Fibroblast of gingiva (primary cell): ENCODE measurements around the gene PKD1L1.
"Not testable (repeated sequence)": the region's sequence is repeated elsewhere in the genome, so short reads cannot be mapped to it uniquely, and the experiment has no call there.

Experiments used
- DNase-seq: peaks from one replicate; pipeline ENCODE4 v3.0.0-alpha.2; 2011; ENCODE audit warnings: low read depth

The PKD1L1 gene

DNA sequence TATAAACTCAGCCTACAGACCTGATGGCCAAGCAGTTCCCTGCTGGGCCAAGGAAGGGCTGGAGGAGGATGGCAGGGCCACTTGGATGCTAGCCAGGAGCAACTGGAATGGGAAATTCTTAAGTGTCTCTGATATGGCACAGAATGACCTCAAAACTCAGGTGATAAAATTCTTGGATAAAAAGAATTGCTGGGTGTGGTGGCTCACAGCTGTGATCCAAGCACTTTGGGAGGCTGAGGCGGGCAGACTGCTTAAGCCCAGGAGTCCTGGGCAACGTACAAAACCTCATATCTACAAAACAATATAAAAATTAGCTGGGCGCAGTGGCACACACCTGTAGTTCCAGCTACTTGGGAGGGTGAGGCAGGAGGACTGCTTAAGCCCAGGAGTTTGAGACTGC is 14.0 kb upstream of the PKD1L1 start:
- DNase-seq: no peak

DNA sequence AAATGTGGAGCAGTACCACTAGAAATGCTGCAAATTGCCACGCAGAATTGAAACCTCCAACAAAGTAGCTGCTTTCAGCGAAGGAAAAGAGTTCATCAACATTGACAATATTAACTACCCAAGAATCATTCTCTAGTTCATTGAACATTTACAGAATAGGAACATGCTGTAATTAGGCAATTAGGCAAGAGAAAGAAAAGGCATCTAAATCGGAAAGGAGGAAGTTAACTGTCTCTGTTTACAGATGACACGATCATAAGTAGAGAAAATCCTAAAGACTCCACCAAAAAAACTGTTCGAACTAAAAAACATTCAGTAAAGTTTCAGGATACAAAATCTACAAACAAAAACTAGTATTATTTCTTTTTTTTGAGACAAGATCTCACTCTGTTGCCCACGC is 8.9 kb upstream of the PKD1L1 start:
- no peak for DNase-seq

DNA sequence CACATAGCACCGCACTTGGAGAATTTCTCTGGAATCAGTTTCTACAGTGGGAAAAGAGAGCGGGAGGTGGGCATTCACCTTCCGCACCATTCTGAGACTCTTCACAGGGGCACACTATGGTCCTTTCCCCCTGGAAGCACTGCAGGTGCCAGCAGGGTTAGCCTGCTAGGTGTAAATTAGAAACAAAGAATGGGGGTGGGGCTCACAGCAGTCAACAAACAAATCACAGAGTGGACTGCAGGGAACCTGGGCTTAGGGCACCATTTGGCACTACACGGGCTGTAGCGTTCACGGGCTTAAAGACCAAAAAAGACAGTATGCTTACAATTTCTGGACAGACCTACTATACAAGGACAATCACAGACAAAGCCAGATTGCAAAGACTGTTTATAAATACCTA is 8.0 kb upstream of the PKD1L1 start:
- DNase-seq: no peak

DNA sequence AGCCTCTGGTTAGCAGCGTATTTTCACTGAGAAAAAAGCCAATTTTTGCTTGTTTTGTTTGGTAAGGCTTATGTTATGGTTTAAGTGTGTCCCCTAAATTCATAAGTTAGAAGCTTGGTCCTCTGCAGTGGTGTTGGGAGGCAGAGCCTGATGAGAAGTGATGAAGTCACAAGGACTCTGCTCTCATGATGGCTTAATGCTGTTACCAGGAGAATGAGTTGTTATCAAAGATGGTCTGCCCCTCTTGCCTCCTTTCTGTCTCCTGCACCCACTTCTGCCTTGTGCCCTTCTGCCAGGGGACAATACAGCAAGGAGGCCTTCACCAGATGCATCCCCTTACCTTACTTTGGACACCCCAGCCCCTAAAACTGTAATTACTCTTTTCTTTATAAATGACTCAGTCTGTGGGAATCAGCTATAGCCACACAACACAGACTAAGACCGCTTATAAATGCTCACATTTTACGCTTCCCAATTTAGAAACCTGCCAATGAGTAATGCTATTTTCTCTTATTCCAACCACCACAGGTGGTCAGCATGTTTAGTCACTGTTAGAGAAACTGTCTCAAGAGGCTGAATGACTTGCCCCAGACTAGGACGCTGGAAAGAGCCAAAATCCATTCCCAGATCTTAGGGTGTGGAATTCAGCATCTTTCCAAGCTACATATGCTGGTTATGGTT is 6.1 kb upstream of the PKD1L1 start:
- DNase-seq: no peak

DNA sequence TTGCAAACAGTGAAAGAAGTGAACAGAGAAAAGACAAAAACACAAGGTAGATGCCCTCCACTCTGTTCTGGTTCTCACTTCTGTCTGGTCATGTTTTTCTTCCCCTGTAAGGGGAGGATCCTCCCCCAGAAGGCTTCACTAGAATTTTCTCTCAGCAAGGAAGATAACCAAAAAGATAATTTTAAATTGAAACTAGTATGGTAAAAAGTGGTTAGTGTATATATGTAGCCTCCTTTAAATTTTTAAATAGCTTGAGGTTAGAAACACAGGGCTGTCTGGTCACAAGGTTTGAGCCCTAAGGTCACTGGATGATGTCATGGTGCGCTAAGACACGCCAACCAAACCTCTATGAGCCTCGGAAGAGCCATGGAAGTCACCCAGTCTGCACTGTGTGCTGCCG is 5.6 kb upstream of the PKD1L1 start:
- DNase-seq: no peak

DNA sequence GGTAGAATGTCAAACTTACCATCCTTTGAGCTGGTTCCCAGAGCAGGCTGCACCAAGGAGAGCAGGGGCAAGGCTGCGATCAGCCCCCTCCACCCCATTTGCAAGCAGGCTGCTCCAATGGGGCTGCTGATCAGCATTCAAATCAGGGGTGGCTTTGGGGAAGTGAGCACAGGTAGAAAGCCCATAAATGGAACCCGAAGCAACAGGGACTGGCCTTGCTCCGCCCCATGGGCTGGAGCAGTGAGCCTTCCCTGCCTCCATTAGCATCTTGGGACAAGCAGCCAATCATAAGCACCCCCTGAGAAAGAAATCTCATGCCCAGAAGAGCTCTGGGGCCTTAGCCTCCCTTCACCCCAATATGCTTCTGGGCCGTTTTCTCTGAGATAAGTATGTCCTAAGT is 4.0 kb upstream of the PKD1L1 start:
- DNase-seq: no peak

DNA sequence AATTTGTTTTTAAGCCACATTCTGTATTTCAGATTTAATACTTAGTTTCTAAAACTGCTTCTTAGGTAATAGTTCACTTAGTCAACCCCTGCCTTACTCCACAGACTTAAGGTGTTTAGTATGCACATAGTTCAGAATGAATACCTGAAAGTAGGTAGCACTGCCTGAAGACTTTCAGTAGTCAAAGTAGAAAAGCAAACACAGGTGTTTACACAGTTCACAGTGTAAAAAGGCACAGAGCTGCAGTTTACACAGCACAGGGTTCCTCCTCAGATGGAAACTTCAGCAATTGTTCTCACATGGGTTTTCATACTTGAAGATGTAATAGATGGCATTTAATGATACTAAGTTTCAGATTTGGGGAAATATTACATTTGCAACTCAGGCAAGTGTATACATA is 3.1 kb upstream of the PKD1L1 start:
- no peak for DNase-seq

DNA sequence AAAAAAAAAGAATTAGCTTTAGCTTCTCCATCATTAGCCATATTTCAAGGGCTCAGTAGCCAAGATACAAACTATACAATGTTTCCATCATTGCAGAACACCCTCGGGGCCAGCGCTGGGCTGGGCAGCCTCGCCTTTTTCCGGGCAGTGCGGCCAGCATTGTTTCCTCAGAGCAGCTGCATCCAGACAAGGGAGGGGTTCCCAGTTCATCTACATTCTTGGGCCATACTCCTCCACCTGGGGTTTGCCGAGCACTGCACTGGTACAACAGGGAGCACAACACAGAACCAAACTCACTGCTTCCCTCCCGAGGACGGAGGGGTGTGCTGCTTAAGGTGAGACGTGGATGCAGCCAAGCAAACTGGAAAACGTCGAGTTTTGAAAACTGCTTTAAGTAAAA is 2.4 kb upstream of the PKD1L1 start:
- DNase-seq: no peak

DNA sequence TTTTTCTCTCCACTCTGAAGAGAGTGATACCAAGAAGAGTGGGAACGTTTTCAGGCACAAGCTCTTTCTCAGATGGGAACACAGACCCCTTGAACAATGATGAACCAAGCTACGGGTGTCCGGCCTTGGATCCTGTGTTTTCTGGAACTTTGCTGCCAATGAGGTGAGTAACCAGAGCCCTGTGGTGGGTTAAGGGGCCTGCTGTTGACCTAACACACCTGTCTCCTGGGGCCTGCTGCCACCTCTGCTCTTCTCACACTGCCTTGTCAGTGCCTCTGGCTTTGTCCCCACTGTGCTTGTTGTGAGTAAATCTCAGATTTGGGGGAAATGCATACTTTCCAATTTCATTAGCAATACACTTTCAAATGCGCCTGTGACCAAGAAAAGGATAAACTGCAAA is 1.4 kb upstream of the PKD1L1 start:
- DNase-seq: no peak

DNA sequence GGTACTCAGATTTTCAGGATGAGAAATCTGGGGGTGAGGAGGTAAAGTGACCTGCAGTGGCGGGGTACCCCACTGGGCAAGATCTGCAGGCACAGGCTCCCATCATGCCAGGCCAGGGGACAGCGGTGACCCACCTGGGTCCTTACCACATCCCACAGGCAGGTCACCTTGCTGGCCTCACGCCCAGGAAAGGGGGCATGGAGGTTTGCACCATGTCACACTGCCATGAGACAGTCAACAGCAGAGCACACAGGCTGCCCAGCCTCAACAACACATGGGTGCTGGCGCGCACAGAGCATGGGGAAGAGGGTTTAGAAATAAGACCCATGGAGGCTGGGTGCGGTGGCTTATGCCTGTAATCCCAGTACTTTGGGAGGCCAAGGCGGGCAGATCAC is 914 bp downstream of the PKD1L1 start:
- DNase-seq: no peak

DNA sequence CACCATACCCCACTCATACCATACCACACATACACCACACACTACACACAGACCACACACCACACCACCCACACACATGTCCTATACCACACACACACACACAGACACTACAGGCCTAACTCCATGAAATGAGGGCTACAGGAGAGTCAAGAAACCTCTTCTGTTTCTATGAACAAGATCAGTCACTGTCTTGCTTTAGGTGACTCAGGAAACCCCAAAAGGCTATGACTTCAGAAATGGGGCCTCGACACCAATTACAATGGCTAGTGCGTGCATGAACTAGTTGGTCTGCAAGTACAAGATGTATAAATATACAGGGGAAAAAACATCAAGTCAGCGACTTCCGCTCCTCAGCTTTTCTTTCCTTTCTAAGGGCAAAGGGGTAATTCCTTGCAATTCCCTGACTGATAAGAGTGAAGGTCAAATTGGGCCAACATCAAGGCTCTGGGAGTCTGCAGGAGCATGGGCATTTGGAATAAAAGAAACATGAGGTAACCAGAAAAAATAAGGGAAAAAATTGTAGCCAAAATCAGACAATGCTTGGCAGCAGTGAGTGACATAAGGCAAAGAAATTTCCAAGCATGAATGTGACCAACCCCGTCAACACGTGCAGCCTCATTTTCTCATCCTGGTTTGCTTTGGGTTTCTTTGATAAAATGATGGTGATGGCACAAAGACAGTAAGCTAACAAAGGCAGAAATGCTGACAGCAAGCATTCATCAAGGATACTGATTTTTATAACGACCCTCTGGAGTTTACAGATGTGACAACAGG is 1.5 kb downstream of the PKD1L1 start:
- DNase-seq: no peak

DNA sequence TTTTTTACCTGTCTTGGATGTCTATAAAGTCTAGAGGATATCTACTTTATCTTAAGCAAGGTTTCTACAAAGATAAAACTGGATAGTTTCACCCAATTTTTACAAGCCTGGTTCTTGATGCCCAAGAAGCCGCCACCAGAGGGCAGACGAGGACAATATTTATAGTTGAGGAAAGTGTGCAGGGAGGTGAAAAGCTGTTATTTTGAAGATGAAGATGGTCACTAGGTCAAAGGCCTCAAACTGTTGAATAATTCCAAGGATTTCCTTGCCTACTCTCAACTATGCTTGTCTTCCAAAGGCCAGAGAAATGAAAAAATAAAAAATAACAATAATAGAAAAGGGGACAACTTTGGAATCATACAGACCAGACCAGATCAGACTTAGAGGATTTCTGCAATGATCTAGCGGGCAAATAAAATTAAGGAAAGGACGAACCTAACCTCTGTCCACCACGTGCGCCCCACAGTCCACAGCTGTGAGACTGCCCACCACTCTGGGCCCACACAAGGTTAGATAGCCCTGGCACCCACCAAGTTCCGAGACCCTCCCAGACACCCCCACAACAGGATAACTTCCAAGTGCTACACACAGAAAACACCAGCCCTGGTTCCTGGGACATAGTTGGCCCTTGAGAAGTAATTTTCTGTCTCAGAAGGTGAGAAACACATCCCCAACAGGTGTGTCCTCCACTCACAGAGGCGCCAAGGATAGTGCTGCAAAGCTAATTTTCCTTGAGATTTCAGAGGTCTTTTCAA is 2.8 kb downstream of the PKD1L1 start:
- DNase-seq: peak; percentile 36

DNA sequence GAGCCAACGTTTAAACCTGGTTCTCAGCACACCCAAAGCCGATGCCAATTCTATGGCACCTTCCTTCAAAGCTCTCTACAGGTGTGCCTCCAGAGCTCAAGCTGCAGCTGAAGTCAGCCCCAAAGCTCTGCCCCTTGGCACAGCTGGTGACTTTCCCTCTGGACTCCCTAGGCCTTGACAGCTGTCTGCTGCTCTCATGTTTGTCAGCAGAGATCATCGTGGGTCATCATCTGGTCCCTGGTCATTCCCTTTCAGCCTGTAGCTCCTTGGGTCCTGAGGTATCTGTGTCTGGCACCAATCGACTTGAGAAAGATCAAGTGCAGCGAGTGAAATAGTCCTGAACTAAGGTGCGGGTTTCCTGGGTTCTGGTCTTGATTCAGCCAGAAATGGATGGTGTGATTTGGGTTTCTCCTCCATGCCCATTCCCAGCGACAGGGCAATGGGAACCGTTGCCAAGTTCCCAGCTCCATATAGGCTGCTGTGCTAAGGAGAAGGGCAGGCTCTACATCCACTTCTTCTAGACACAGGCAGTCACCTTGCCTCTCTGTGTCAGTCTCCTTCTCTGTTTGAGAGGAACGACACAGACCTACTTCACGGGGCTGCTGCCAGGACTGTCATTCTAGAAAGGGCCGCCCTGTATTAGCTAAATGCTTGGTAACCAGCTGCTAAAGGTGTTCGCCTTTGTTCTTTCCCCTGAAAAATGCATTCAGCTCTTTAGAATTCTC is 3.6 kb downstream of the PKD1L1 start:
- DNase-seq: no peak

DNA sequence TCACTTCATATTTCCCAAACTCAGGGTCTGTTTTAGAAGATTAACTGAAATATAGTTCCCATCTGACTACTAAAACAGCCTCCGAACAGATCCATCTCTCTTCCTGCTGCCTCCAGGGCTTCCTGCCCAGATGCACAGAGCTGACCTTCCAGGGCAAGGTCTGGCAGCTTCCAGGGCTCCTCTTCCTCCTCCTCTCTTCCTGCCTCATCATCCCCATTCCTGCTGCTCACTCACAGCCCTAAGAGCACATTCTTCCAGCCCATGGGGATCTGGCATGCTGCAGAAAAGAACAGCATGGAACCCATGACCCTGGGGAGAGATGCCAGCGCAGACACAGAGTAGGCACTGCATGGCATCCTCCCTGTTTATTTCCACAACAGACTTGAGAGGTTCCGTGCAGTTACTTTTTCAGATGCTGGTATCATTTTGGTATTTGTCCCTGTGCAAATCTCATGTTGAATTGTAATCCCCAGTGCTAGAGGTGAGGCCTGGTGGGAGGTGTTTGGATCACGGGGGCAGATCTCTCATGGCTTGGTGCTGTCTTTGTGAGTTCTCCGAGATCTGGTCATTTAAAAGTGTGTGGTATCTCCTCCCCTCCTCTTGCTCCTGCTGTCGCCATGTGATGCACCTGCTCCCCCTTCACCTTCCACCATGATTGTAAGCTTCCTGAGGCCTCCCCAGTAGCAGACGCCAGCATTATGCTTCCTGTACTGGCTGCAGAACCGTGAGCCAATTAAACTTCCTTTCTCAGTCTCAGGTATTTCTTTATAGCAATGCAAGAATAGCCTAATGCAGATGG is 4.4 kb downstream of the PKD1L1 start:
- no peak for DNase-seq

DNA sequence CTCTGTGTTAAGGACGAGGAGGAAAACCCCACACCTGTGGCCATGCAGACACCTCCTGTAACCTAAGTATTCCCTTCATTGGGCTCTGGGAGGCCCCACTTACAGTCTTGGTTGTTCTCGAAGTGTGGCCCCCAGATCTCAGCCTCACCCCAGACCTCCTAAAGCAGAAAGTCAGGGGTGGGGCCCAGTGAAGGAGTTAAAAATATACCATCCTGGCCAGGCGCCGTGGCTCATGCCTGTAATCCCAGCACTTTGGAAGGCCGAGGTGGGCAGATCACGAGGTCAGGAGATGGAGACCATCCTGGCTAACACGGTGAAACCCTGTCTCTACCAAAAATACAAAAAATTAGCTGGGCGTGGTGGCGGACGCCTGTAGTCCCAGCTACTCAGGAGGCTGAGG is 5.6 kb downstream of the PKD1L1 start:
- DNase-seq: not testable (repeated sequence)

DNA sequence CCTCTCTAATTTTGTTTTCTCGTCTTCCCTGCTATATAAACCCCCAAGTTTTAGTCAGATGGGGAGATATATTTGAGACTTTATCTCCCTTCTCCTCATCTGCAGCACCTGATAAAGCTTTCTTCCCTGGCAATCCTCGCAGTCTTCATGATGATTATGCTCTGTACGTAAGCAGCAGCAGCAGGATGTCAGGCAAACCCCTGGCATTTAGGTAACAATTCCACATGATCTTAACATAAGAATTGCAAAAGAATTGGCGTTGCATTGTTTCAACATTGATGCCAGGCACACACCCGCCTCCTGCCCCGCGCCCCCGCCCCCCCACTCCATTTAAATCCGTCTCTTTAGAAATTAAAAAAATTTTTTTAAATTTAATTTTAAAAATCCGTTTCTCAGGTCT is 6.1 kb downstream of the PKD1L1 start:
- DNase-seq: peak; percentile 42

DNA sequence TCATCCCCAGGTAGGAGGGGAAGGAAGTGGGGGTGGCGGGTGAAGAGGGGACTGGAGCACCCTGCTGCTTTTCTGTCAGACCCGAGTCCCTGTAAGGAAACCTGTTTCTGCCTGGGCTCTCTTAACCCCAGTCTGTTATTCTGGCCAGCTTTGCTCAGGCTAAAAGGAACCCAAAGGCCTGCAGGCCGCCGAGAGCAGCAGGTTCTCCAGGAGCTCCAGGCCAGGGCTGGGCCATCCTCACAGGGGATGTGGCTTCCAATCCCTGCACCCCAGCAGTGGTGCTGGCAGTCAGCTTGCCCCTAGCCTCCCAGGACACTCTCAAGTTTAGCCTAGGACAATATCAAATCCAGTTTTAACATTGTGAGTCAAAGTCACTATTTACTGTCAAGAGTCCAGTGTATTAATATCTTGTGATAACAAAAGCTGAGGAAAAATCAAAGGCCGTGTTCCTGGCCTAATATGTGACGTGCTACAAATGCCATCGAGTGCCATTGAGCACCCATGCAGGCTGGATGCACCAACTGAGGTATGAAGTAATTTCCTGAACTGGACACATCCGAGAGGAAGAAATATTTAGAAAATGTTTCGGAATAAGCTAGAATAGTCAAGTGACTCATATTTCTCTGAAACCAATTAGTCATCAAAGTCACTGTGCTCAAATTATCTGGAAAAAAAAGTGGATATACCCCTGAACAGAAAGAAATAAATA is 7.0 kb downstream of the PKD1L1 start:
- DNase-seq: peak; percentile 87

DNA sequence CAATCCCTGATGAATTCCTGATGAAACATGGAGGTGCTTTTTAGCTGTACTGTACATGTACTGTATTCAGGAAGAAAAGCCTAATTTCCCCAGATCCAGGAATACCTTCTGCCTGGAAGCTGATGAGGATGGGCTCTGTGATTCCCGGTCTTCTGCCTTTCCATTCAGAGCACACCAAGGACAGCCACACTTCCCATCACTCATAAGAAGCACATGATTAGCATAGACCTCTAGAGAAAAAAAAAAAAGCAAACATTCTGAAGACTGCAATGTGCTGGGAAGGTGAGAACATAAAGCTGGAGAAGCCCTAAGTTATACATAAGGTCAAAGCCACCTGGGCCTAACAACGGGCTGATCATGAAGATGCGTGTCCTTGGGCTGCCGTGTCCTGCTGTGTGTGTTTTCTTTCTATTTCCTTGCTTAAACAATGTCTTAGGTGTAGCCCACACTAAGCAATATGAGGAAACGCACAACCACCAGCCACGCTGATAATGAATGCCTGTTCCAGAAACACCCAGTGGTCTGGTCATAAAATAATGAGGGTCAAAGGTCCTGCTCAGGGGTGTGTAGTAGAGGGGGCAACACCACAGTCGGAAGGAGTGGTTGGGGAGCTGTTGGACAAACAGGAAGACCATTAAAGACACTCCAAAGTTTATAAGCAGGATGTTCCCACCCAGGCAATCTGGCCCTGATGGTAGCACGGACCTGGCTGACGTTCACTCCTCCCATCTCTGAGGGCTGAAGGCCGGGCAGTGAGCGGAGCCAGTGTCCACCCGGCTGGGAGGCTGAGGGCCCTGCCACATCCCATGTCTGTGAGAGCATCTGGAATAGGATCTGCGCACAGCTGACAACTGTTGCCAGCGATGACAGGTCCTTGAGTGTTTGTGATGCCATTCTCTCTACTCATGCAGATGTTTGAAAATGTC is 7.9 kb downstream of the PKD1L1 start:
- peak; percentile 37 for DNase-seq

DNA sequence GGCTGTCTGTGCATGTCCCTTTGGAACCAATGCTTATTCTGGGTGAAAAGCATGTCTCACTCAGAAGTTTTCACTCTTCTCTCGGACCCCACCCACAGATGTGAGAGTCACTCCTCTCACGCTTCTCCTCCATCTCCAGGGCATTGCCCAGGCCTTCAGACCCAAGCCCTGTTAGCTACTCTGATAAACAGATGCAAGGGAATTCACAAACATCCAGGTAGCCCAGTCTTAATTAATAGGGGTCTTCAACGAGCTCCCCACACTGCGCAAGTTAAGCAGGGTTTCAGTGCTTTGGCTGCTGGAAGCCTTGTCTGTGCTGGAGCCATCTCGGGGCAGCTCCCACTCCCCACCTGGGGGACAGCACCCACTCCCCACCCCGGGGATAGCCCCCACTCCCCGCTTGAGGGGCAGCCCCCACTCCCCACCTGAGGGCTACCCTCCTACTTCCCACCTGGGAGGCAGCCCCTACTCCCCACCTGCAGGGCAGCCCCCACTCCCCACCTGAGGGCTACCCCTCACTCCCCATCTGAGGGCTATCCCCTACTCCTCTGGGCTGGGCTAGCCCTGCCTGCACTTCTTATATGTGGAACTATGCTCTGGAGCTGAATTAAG is 8.7 kb downstream of the PKD1L1 start:
- no peak for DNase-seq
